Lung (tissue), 12 donors: ENCODE results near the gene ADGRG6. TPM values are rescaled to one million over a fixed set of nuclear protein-coding genes. Genes with fewer than 3 reads are reported as not detected.

Source experiments
- ATAC-seq: fragments of 200-7000 bp; cut with Tn5 transposase; one replicate; pipeline ENCODE4 v1.9.1; 2020; ENCODE audit warnings: moderate number of reproducible peaks; ENCODE audit not compliant: insufficient read depth, low FRiP score
- DNase-seq, 3 donors: peaks; one replicate each; pipeline ENCODE4 v3.0.0-alpha.2; 2013 to 2017
- H3K27ac ChIP-seq, 2 donors: one replicate each; pipeline ENCODE4 v1.5.1; 2013; ENCODE audit warnings: mild to moderate bottlenecking in 2 of 2, moderate library complexity in 2 of 2, control low read depth in 1 of 2, inconsistent platforms in 1 of 2, low read depth in 1 of 2, low read length in 1 of 2
- H3K27me3 ChIP-seq, 3 donors: one replicate each; pipeline ENCODE4 v1.5.1; 2013; ENCODE audit warnings: low read length in 2 of 3; ENCODE audit not compliant: control insufficient read depth in 3 of 3, insufficient read depth in 3 of 3
- H3K36me3 ChIP-seq, 4 donors: one replicate each; pipeline ENCODE4 v1.5.1; 2013; ENCODE audit warnings: low read length in 4 of 4, mild to moderate bottlenecking in 1 of 4, moderate library complexity in 1 of 4; ENCODE audit not compliant: control insufficient read depth in 4 of 4, insufficient read depth in 4 of 4
- H3K4me1 ChIP-seq, 5 donors: one replicate each; pipeline ENCODE4 v1.5.1; 2013; ENCODE audit warnings: low read length in 5 of 5, mild to moderate bottlenecking in 2 of 5, moderate library complexity in 1 of 5; ENCODE audit not compliant: control insufficient read depth in 5 of 5, insufficient read depth in 5 of 5
- H3K4me3 ChIP-seq: one replicate; pipeline ENCODE4 v1.5.1; 2013; ENCODE audit warnings: mild to moderate bottlenecking, control low read depth, moderate library complexity
- H3K9ac ChIP-seq, 2 donors: one replicate each; pipeline ENCODE4 v1.5.1; 2013; ENCODE audit warnings: low read length in 2 of 2, control low read depth in 1 of 2; ENCODE audit not compliant: insufficient read depth in 1 of 2
- H3K9me3 ChIP-seq, 4 donors: one replicate each; pipeline ENCODE4 v1.5.1; 2013; ENCODE audit warnings: low read length in 3 of 4, mild to moderate bottlenecking in 1 of 4, moderate library complexity in 1 of 4; ENCODE audit not compliant: control insufficient read depth in 4 of 4, insufficient read depth in 3 of 4
- WGBS, 2 donors: extraction: QIAGEN DNeasy Blood & Tissue Kit; methylation state at CpG; one replicate each; pipeline ENCODE4 v1.1.7; 2013; 5-methylcytosine and 5-hydroxymethylcytosine counted together
- polyA plus RNA-seq, 2 donors: library from polyadenylated mRNA; stranded (reverse); fragments of 200-250 nt; gene quantifications; one replicate each; pipeline ENCODE4 v1.2.1, GENCODE V29; 2013
- total RNA-seq, 2 donors: library from RNA; depleted of rRNA in 1 of 2; stranded (reverse); fragments of >200 nt in 1 of 2; gene quantifications; one replicate each; pipeline ENCODE4 v1.2.1, GENCODE V29; 2014 to 2021
- TF ChIP-seq, protein P1 (sequence below): IDR thresholded peaks from 2 replicates; pipeline ENCODE4 v1.5.1; 2012; ENCODE audit warnings: mild to moderate bottlenecking; ENCODE audit errors: control extremely low read depth, extremely low read depth
- donor health status: control.
- donor health status: control.
- donor health status: Bipolar disorder and iron deficiency.
- donor health status: healthy.
- donor health status: DM: yes; HTN: yes; CAD: no.

ADGRG6 gene
- total and polyA plus RNA-seq, 4 donors: 6.4 to 177 (median 12.9) TPM

DNA sequence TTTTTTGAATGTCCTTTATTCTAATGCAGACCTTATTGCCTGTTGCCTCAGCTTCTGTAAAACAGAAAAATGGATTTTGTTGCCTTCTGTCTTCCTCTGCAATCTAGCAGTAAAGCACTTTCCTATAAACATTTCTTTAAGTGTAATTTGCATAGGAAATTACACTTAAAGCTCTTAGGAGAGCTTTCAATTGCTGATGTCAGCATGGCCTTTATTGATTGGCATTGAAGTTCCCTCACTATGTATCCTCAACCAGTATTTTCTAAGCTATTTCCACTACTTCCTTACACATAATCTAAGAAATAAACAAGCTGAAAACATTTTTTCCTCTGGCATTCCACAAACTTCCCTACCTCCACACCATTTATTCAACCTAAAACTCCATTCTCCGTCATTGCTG is 22.3 kb downstream of the ADGRG6 start:
- ATAC-seq (no peak), DNase-seq (no peak)
- no peak overlapping the region for H3K4me3 ChIP-seq
- H3K9me3 ChIP-seq: no peaks in the 10 kb centered on the region
- no peak overlapping the region for H3K27ac ChIP-seq
- peaks cover 0 to 5% (median 0%) of the 10 kb centered on the region in 4 donors for H3K36me3 ChIP-seq
- TF ChIP-seq, protein P1, sequence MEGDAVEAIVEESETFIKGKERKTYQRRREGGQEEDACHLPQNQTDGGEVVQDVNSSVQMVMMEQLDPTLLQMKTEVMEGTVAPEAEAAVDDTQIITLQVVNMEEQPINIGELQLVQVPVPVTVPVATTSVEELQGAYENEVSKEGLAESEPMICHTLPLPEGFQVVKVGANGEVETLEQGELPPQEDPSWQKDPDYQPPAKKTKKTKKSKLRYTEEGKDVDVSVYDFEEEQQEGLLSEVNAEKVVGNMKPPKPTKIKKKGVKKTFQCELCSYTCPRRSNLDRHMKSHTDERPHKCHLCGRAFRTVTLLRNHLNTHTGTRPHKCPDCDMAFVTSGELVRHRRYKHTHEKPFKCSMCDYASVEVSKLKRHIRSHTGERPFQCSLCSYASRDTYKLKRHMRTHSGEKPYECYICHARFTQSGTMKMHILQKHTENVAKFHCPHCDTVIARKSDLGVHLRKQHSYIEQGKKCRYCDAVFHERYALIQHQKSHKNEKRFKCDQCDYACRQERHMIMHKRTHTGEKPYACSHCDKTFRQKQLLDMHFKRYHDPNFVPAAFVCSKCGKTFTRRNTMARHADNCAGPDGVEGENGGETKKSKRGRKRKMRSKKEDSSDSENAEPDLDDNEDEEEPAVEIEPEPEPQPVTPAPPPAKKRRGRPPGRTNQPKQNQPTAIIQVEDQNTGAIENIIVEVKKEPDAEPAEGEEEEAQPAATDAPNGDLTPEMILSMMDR: no peak
- H3K4me1 ChIP-seq: peaks cover 0 to 45% (median 6%) of the 10 kb centered on the region in 5 donors
- H3K9ac ChIP-seq: no peak overlapping the region
- 95 to 100% methylated on average over 1 of the region's 1 CpG for WGBS, 2 donors
- no peaks in the 10 kb centered on the region for H3K27me3 ChIP-seq

DNA sequence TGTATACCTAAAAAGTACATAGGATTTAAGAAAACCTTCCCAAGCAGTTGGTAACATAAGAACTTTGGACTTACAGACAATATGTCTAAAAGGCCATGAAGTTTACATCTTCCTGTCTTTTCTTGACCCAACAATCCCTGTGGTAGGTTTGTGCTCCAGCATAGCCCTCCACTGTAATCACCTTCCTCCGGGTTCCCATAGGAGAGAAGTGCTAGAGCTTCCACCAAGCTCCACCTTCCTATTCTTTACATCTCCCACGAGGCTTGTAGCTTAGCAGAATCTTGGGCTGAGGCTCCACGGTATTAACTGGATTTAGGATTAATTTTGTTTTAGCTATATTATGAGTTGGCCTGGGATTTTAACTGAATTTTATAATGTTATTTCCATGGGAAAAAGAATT is 23.3 kb downstream of the ADGRG6 start:
- H3K9ac ChIP-seq: no peak overlapping the region
- H3K27ac ChIP-seq: no peak overlapping the region
- no peak overlapping the region for H3K4me3 ChIP-seq
- 85 to 91% methylated on average over 3 of the region's 3 CpGs for WGBS, 2 donors
- TF ChIP-seq, protein P1: no peak
- no peaks in the 10 kb centered on the region for H3K27me3 ChIP-seq
- peaks cover 0 to 47% (median 6%) of the 10 kb centered on the region in 5 donors for H3K4me1 ChIP-seq
- DNase-seq: no peak
- H3K9me3 ChIP-seq: no peaks in the 10 kb centered on the region
- peaks cover 0 to 5% (median 0%) of the 10 kb centered on the region in 4 donors for H3K36me3 ChIP-seq
- ATAC-seq: no peak

DNA sequence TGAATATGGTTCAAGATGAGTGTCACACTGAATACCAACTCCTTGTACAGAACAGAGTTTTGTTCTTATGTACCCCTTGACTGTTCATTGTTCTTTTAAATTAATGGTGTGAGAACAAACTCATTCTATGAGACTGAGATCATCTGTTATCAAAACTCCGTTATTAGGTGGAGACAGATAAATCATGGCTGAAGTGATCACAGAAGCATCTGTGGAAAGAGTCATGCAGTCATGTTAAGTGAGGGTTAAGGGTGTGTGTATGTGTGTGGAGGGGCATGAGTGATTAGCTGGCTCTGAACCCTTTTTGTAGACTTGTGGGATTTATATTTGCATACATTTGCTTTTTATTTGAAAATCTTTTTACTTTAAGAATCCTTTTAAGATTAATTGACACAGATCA is 24.7 kb downstream of the ADGRG6 start:
- no peak overlapping the region for H3K9ac ChIP-seq
- H3K4me3 ChIP-seq: no peak overlapping the region
- no peaks in the 10 kb centered on the region for H3K27me3 ChIP-seq
- 58 to 59% methylated on average over 1 of the region's 1 CpG for WGBS, 2 donors
- H3K27ac ChIP-seq: no peak overlapping the region
- no peaks in the 10 kb centered on the region for H3K9me3 ChIP-seq
- ATAC-seq (no peak), DNase-seq (peak in 1 of 3 donors; percentile 50)
- H3K4me1 ChIP-seq: peaks cover 0 to 57% (median 6%) of the 10 kb centered on the region in 5 donors
- H3K36me3 ChIP-seq: peaks cover 0 to 5% (median 0%) of the 10 kb centered on the region in 4 donors
- TF ChIP-seq, protein P1: no peak

DNA sequence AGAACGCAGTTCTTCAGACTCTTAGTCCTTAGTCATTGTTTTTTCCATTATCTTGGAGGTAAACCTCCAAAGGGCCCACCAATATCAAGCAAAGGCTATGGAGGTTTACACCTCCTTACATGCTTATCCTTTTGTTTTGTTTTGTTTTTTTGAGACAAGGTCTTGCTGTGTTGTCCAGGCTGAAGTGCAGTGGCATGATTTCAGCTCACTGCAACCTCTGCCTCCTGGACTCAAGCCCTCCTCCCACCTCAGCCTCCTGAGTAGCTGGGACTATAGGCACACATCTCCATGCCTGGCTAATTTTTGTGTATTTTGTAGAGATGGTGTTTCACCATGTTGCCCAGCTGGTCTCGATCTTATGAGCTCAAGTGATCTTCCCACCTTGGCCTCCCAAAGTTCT is 26.3 kb downstream of the ADGRG6 start:
- H3K36me3 ChIP-seq: peaks cover 0 to 1% (median 0%) of the 10 kb centered on the region in 4 donors
- H3K4me3 ChIP-seq: no peak overlapping the region
- no peaks in the 10 kb centered on the region for H3K27me3 ChIP-seq
- no peak overlapping the region for H3K9ac ChIP-seq
- no peak overlapping the region for H3K27ac ChIP-seq
- 95 to 99% methylated on average over 2 of the region's 2 CpGs for WGBS, 2 donors
- no peaks in the 10 kb centered on the region for H3K9me3 ChIP-seq
- peaks cover 0 to 60% (median 0%) of the 10 kb centered on the region in 5 donors for H3K4me1 ChIP-seq
- DNase-seq: no peak
- ATAC-seq: no peak
- TF ChIP-seq, protein P1: no peak
